ENCODE data around the gene FYN. TPM values are rescaled to one million over a fixed set of nuclear protein-coding genes. Genes with fewer than 3 reads are reported as not detected.

Gene FYN
- total RNA-seq, 1 donor from 2014 or later, result 51.6 TPM

DNA sequence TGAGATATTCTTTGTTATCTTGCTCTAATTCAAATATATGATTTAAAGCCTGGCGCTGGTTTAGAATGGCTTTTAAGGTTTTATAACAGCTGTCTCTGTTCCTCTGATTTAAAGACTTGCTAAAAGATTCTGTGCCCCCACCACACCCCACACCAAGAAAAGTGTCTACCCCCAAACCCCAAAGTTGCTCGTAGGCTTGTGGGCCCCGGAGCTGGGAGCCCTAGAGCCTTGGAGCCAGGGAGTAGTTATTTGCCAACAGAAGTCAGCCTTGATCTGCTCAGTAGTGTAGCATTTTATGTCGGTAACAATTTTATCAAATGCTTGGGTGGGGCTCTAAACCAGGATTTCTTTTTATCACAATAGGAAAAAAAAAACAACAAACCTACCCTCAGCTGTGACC lies 162.3 kb downstream of the FYN start:
- DNase-seq (no peak), ATAC-seq (peak; percentile 9)
- intact Hi-C loops (cut with micrococcal nuclease), result loop anchor here (1.0 to 10.0 kb wide), 2 partner anchors 164 to 286 kb away; partner anchors contain the start of gene FYN

DNA sequence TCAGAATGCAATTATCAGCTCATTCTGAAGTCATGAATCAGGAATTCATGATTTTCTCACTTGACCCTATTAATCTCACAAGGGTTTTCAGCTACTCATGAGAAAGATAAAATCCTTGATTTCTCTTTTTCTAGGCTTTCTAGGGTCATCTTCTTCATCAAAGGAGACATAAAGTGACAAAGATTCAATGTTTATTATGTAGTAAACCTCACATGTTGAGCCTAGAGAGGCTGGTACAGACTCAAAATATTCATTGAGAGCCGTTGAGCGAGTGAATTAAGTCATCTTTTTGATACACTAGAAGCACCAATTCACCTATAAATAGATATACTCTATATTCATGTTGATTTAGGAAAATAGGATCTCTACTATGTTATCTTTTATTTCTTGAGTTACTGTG lies 162.8 kb downstream of the FYN start:
- intact Hi-C loops (cut with micrococcal nuclease), result loop anchor here (10.0 kb wide), 1 partner anchor 164 kb away; the partner anchor contains the start of gene FYN
- no peak for ATAC-seq
- DNase-seq, result no peak

DNA sequence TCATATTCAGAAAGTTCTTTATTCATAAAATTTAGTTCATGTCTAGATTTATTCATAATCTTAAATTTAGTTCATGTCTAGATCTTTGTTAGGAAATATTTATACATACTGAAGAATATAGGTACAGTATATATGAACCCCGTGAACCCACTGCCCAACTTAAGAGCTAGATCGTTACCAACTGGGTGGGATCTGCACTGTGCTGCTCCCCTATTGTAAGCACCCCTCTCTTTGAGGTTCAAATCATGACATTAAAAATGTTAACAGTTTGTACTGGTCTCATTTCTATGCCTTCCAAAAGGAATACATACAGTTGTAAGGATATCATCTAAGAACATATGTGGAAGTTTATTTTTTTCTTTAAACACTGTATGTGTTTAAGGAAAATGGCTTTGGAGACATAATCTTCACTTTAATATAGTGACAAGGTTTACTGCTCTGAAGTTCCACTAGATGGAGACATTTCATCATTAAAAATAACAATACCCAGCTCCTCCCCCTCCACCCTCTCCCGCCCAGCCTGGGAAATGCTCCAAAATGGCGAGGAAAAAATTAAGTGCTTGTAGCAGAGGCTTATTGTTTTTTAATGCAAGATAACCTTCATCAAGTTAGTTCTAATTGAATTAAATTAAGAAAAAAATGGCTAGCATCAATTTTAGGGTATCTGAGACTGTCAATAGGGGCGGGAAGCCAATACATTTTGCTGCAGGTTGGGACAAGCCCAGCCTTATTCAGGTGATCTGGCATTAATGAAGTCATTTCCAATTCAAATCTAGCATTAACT lies 163.4 kb downstream of the FYN start:
- DNase-seq (peak; percentile 57), ATAC-seq (peak; percentile 81)
- intact Hi-C loops (cut with micrococcal nuclease), result loop anchor here (10.0 kb wide), 1 partner anchor 165 kb away; the partner anchor contains the start of gene FYN

DNA sequence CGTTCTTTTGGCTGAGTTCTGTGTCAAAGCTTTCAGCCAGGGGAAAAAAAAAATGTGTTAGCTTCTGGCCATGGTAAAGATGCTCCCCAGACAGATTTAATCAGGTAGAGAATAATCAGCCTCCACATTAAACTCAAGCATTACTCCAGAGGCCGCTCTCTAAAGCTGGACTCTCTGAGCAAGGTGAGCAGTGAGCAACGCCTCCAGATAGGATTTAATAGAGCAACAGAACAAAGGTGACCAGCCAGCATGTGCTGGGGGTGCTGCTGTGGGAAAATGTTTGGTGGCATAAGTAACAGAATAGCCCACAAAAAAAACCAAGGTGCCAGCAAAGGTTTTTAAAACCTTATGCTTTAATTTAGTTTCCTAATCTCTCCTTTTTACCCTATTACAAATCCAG lies 164.1 kb downstream of the FYN start:
- intact Hi-C loops (cut with micrococcal nuclease), result no loop called here
- ATAC-seq (no peak), DNase-seq (no peak)

DNA sequence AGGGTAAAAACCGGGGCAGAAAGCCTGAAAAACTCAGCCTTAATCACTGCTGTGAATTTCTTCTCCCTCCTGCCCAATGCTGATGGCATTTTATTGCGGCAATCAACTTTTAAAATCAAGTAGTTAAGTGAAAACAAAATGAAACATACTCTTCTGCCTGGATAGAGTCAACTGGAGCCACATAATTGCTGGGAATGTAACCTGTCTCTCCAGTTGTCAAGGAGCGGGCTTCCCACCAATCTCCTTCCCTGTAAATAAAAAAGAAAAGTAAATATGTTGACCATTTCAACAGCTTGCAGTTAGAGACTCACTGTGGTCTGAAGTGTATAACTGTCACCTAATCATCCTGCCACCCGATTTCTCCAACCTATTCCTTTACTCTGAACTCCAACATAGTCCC lies 165.5 kb downstream of the FYN start:
- DNase-seq, result no peak
- ATAC-seq, result no peak
- intact Hi-C loops (cut with micrococcal nuclease), result no loop called here

DNA sequence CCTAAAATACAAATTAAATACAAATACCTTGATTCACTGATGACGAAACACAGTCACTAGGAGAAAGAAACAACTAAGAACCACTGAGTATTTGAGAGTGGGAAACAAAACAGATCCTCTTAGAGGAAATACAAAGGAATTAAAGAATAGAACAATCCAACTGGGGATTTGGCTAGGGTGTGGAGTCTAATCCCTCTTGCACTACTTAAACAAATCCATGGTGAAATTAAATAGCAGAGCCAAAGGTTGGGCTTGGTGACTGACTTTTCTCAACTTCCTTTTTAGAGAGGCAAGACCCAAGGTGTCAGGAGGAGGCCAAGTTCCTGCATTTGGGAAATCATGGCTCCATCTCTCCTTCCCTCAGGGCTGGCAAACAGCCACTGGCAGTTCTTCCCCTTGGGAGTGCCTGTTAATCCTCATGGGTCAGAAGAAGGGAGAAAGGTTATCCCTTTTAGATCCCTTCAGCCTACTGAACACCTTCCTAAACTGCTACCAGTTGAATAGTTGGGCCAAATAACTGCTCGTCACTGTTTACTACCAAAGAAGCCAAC lies 166.3 kb downstream of the FYN start:
- intact Hi-C loops (cut with micrococcal nuclease), result no loop called here
- ATAC-seq, result no peak
- DNase-seq, result no peak

DNA sequence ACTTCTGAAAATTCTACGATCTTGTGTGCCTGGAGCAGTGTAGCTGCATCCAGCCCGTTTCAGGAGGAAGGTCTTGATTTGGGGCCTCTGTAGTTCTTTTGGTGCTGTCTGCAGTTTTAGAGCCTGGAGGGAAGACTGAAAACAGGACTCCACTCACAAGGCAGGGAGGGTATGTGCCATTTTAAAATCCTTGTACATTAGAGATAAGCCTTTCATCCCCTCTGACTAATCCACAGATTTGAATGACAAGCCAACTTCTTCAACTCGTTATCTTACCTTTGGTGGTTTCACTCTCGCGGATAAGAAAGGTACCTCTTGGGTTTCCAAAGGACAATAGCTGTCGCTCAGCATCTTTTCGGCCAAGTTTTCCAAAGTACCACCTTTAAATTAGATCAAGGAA lies 169.5 kb downstream of the FYN start:
- intact Hi-C loops (cut with micrococcal nuclease), result no loop called here
- ATAC-seq (no peak), DNase-seq (no peak)

DNA sequence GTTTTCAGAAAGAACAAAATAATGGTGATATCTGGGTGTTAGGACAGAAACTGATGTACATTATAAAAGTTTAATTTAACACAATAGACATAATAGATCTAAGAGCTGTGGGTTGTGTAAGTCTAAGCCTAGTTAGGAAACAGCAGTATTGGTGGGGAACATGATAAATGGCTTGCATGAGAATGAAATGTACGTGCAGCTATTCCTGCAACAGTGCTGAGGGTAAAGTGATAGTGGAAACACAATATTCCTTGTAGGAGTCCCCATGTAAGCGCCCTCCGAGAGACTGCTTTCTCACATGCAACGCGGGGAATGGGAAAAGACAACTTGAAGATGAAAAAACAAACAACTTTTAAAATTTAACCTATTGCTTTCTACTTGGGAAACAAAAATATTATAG lies 171.0 kb downstream of the FYN start:
- DNase-seq (no peak), ATAC-seq (no peak)
- intact Hi-C loops (cut with micrococcal nuclease), result no loop called here

DNA sequence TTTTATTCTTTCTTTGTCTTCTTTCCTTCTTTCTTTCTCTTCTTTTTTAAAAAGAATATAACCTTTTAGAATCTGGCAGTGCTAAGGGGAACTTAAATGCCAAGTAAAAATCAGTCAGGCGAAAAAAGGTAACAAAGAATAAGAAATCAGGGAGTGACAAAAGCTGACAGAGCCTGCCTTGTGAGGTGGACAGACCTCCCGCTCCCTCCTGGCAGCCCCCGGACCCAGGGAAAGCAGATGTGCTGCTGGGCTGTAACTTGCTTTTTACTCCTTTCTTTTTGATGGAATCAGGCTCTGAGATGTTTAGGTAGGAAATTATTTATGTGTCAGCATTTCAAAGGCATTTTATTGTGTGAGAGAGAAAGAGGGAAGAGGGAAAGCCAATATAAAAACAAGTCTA lies 172.1 kb downstream of the FYN start:
- intact Hi-C loops (cut with micrococcal nuclease), result no loop called here
- DNase-seq (no peak), ATAC-seq (no peak)

DNA sequence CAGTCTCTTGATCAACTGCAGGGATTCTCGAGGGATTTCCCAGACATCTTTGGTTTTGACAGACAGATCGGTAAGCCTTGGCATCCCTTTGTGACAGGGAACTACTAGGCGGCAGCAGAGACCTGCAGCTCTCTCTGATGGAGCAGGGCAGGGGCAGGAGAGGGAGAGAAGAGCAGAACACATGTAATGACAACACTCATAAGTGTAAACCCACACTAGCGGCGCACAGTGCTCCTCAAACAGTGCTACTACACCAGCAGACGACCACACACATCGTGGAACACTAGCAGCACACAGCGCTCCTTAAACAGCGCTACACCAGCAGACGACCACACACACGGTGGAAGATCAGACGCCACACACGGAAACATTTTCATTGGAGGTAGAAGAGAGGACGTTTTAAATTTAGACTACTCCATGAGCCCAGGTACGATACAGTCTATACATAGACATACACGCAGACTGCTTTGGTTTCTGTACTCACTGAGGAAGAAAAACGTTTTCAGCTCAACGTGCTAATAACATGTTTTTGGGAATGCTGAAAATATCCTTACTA lies 173.0 kb downstream of the FYN start:
- ATAC-seq (peak; percentile 43), DNase-seq (no peak)
- intact Hi-C loops (cut with micrococcal nuclease), result no loop called here

DNA sequence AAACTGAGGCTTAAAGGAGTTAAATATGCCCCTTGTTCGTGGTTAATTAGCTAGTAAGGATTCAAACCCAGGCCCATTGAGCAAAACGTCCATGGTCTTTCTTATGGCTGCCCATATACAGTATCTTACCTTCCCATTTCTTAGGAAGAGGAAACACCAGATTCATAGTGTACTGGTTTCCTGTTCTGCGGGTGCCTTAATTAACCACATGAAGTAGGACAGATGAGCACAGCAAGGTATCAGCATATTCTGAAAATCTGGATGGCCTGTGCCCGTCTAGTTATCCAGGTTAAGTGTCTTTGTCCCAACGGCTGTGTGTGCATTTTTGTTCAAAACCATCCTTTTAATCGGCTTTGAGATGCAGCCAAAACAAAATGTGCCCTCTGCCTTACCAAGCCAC lies 174.1 kb downstream of the FYN start:
- no peak for ATAC-seq

DNA sequence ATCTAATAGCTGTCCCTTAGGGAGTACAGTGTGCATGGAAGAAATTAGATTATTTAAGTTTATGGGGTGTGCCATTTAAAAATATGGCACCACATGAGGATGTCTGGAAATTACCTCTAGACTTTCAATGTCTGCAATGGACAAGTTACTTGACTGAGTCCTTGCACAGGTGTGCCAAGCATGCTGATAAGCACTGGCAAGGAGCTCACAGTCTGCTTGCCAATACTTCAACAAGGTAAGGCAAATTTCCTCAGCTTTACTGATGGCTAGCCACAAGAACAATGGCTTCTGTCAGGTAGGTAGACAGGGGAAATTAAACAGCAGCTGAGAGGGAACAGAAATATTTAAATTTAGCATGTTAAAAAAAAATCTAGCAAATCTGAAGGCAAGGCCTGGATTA lies 176.4 kb downstream of the FYN start:
- intact Hi-C loops (cut with micrococcal nuclease), result no loop called here
- ATAC-seq (no peak), DNase-seq (no peak)

More for the DNA sequence above, 174.1 kb downstream of the FYN start:
- intact Hi-C loops (cut with micrococcal nuclease), result no loop called here
- DNase-seq, result no peak

DNA sequence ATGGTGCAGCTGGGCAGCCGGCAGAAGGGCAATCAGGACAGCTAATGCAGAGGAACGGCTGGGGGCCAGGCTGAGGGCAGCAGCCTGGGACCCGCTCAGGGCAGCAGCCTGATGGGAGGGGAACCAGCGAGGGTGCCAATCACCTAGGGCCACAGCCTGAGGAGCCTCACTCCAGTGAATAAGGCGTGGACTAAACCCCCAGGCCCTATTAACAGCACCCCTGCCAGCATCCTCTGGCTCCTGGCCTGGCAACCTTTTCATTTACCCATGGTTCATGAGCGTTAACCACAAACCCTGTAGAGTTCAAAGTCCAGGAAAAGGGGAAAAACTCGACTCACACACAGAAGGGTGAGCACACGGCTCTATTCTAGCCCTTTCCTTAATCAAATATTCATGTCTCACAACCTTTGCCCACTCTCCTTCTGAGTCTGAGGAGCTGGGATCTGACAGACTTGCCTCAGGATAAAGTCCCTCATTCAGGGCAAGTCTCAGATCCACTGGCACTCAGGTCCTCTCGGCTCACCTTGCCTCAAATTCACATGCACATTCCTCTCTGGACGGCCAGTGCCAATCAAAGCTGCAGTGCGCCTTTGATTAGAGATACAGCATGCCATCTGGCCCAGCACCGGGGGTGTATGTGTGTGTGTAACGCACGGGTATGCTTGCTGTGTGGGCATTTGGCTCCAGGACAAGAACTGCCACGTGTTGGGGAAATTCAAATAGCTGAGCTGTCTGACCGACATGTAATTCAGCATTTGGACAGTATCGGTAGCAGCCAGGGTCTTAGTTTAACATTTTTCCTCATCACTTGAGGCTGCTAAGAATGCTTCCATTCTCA lies 180.7 kb downstream of the FYN start:
- peak; percentile 75 for ATAC-seq
- intact Hi-C loops (cut with micrococcal nuclease), result no loop called here
- peak; percentile 52 for DNase-seq

DNA sequence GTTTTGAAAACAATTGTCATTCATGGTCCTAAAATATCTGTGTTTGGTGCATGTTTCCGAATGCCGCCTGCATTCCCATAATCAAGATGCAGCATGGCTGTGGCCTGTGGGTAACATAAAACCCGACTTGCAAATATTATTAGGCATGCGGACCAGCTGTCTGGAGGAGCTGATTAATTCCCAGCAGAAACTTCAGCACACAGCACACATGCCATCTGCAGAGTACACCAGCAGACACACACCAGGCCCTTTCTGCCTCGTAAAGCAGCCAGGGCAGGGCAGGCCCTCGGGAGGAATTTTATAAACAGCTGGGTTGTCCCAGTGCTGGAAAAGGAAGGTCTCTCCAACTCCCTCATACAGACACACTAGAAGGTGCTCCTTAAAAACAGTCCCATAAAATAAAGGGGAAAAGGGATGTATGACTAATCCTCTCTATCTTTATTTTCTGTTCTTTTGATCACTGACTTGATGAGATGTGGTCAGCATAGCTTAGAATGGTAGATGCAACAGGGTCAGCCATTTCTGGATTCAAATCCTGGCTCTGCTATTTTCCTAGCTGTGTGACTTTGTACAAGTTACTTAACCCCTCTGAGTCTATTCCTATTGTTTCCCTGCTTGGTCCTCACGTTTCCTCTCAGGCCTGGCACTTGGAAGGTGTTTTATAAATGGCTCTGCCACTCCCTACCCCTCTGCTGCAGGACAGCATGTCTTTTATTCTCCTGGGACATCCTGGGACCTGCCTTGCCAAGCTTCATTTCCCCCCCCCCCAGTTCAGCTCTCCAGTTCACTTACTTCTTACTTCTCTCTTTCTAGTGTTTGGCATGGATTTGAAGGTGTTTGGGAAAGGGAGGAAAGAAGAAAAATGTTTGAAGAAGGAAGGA lies 181.7 kb downstream of the FYN start:
- intact Hi-C loops (cut with micrococcal nuclease), result no loop called here
- DNase-seq, result no peak
- ATAC-seq, result peak; percentile 46

DNA sequence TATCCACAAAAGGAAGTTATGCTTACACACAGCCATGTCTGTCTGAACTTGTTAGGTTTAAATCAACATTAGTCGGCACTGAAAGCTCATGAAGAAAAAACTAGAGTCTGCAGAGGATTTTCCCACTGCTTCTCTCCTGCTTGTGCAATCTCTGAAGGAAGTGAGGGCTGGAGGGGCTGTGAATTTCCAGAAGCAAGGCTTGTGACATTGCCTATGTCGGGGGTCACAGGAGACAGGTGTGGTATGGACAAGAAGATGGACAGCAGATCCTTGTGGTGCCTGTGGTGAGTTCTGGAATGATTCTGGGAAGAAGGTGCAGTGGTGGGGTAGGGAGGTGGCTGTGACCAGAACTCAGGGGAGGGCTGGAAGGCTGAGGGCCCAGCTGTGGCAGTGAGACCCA lies 183.3 kb downstream of the FYN start:
- DNase-seq (no peak), ATAC-seq (no peak)
- intact Hi-C loops (cut with micrococcal nuclease), result no loop called here

DNA sequence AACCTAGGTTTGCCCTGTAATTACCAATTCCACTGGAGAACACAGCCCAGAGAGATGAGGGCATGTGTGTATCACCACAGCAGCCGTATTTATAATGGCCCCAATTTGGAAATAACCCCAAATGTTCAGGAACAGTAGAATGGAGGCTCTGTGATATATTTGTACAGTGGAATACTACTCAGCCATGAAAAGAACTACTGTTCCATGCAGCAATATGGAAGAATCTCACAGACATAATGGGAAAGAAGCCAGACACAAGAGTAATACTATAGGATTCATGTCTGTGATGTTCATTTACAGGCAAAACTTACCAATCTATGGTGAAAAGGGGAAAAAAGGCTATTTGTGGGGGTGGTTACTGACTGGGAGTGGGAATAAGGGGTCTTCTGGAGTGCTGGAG lies 183.8 kb downstream of the FYN start:
- ATAC-seq, result no peak
- intact Hi-C loops (cut with micrococcal nuclease), result no loop called here
- no peak for DNase-seq

DNA sequence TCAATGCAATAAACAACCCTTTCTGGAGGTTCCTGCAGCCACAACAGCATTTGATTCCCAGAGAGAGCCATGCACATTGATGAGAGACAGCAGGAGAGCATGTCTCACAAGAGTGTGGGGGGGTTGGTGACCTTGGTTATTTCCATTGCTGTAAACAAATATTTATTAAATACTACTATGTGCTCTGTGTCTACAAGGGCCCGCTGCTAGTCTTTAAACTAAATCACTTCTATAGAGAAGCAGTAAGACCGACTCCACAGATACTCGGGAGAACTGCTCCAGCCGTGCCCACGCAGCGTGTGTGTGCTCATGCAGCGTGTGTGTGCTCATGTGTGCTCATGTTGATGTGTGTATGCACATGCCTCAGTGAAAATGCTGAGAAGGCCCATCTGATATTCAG lies 184.9 kb downstream of the FYN start:
- ATAC-seq (no peak), DNase-seq (no peak)
- intact Hi-C loops (cut with micrococcal nuclease), result no loop called here

DNA sequence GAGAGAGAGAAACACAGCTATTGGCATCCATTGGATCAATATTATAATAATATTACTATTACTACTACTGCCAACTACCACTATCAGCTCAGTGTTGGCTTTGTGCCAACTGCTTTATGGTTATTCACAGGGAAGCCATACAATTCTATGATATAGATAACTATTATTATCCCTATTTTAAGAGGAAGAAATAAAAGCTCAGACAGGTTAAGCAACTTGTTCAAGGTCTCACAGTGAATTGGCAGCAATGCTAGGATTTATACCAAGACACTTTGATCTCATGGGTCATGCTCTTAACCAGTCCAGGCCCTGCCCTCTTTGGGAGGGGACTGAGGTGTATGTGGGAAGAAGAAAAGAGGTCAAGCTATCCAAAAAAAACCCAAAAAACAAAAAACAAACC lies 185.6 kb downstream of the FYN start:
- no peak for DNase-seq
- intact Hi-C loops (cut with micrococcal nuclease), result no loop called here
- ATAC-seq, result no peak

DNA sequence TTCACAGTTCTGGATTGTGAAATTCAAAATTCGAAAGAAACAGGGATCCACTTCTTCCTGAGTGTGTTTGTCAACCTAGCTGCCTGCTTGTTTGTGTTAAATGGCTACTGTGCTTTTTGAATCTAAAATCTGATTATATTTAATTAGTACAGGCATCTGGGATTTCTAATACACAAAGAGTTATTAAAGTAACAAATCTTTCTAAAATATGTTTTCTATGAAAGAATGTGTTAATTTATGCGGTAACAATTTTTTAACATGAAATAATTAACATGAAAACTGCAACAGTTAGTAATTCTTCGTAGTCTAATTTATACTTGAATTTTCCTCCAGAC lies 186.4 kb downstream of the FYN start:
- DNase-seq, result no peak
- intact Hi-C loops (cut with micrococcal nuclease), result no loop called here
- no peak for ATAC-seq
